GM19328 (cell line): ENCODE measurements around the gene RNF145.

Experiments used
- ATAC-seq: cut with Tn5 transposase; IDR thresholded peaks from one replicate; pipeline ENCODE4 v1.9.1; 2021; ENCODE audit warnings: mild to moderate bottlenecking, moderate library complexity; ENCODE audit not compliant: unreplicated experiment

RNF145 gene

DNA sequence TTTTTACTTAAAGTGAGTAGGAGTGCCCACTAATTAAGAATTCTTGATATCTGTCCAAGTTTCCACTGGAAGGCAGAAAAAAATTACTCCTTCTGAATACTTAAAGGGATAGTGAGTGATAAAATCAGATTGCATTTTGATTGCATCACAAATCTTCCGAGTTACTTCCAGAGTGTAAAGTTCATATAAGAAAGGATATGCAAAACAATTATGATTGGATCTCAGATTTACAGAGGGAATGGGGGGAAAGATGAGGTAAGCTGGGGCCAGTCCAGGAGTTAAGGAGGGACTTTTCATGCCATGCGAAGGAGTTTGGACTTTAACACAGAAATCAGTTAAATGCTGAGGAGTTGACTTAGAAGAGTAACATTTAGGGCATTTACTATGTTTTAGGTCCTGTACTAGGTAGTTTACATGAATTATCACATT lies 9.3 kb upstream of the RNF145 start:
- no peak for ATAC-seq

DNA sequence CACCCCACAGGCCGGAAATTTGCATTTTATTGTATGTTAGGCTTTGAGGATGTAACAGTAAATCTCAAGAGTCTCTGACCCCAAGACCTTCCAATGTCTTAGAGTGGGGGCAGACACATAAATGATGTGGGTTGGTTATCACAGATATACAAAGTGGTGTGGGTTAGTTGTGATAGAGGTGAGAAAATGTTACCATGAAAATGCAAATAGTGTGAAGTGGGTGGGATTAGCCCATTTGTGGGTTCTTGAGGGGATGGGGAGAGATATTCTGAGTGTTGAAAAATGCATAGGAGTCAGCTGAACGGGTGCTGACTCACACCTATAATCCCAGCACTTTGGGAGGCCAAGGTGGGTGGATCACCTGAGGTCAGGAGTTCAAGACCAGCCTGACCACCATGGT lies 7.9 kb upstream of the RNF145 start:
- ATAC-seq = no peak

DNA sequence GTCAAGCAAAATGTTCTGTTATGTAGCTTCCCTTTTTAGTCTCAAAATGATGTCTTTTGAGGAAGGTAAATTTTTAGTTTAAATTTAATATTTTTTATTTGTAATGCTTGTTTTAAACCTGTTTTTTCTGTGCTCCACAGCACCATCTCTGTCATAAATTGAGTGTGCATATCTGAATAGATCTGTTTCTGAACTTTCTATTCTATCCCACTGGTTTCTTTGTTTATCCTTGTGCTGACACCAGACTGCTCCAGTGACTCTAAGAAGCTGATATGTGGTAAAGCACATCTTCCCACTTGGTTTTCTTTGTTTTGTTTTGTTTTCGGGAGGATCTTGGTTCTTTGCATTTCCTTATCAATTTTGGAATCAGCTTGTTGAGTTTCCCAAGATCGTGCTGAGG lies 7.1 kb upstream of the RNF145 start:
- ATAC-seq = no peak

DNA sequence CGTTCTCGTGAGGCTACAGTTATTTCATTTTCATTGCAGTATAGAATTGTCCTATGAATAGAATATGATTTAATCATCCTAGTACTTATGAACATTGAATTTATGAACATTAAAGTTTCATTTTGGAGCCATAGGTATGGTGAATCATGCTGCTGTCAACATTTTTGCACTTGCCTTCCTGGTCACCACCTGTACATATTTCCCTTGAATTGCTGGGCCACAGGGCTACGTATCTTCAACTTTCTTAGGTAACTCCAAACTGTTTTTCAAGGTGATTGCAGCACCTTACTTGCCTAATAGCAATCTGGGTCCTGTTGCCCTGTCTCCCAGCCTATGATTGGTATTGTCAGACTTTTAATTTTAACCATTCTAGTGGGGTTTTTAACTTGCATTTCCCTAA lies 6.5 kb upstream of the RNF145 start:
- no peak for ATAC-seq

DNA sequence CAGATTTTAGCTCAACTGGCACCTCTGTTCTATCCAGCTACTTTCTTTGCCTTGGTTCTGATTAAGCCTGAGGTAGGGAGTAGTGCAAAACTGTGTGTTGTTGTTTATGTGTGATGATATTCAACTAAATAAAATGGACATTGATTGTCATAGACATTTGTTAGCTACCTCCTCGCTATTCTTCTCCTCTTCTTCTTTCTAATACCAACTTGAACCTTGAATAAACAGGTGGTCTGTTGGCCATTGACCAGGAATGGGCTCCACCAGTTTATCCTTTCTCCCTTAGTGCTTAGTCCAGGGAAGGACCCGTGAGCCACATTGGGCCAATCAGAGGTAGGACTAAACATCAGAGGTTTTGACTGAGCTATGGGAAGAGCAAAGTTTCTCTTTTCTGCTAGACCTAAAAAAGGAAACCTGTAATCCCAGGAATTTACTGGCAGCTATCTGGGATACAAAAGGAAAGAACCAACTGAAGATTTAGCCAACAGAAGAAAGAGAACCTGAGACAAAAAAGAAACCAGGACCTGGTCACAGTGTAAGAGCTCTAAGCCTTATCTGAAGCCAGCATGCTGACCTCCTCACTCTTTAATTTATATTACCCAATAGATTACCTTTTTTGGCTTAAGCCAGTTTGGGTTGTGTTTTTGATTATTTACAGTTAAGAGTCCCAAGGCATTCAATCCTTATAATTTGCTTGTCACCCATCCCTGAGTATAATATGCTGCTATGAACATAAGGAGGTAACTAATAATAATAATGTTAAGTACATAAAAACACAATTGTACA lies 5.3 kb upstream of the RNF145 start:
- no peak for ATAC-seq

DNA sequence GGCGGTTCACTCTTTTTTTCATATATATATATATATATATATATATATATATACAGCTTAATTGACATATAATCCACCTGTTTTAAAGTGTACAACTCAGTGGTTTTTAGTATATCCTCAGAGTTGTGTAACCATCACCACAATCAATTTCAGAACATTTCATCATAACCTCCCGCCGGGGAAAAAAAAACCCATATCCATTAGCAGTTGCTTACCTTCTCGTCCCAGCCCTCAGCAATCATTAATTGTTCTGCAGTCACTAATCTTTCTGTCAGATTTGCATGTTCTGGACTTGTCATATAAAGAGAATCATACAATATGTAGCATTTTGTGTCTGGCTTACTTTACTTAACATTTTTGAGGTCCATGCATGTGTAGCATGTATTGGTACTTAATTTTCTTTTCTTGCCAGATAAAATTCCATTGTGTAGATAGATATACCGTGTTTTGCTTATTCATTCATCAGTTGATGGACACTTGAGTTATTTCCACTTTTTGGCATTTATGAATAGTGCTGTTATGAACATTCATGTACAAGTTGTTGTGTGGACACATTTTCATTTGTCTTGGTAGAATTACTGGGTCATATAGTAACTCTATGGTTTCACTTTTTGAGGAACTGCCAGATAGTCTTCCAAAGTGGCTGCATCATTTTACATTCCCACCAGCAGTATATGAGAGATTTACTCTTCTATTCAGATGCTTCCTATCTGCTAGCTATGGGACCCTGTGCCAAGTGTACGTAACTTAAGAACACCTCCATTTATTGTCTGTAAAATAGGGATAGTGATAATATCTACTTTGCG lies 3.5 kb upstream of the RNF145 start:
- ATAC-seq = no peak

- no peak for ATAC-seq
Measured at GRCh38 chr5:159211729-159212174, 2.4 kb upstream of the RNF145 start.

- ATAC-seq = no peak
Measured at GRCh38 chr5:159210846-159211245, 1.5 kb upstream of the RNF145 start.

GRCh38 chr5:159210210-159210661 lies 883 bp upstream of the RNF145 start:
- ATAC-seq = no peak

DNA sequence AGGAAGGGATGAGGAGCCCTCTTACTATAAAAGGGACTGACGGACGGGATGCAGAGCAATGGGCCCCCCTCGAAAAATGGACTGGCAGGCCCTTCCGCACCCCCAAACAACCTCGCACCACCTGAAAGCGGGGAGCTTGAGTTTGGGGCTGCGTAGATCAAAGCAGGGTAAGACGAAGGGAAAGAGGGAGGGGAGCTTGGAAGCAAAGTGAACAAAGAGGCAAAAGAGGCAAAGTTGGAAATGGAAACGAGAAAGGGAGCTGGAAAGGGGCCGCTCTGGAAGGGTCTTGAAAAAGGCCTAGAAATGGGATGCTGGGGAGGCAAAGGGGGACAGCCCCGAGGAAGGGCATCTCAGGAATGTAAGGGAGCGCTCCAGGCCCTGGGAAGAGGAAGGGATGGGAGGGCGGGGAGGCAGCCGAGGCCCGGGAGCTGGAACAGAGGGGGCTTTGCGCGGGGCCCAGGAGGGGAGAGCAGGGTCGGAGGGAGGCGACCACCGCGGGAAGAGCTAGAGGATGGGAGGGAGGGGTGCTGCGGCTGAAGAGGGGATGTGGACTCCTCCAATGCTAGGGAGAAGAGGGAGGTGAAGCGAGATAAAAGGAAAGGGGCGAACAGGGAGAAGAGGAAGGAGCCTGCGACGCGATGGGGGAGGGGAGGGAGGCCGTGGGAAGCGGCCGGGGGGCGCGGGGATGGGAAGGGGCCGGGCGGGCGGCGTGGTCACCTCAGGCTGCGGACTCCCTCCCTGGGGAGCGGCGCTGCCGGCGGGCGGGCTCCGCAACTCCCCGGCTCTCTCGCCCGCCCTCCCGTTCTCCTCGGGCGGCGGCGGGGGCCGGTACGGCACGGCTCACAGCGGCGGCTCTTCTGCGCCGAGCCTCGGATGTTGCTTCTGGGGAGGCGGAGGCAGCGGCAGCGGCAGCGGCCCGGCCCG lies 577 bp downstream of the RNF145 start:
- ATAC-seq = peak; percentile 11

- peak; percentile 37 for ATAC-seq
Measured at GRCh38 chr5:159207686-159208513, 1.5 kb downstream of the RNF145 start.

DNA sequence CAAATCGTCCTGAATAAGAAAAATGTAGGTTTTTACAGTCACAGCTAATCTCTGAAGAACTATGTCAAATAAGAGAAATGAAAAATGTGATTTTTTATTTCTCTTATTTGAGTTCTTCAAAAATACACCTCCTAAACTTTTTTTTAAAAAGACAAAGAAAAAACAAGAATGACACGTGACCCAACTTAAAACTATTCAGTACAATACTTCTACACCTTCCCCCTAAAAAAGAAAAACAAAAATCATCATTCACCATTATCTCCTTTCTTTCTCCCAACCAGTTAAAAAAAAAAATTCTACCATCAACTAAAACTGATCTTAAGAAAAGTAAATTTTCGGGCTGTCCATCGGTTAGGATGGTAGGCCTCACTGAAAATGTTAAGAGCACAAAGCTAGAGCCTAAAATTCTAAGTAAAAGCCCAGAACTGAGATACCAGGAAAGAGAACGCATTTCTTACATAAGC lies 2.1 kb downstream of the RNF145 start:
- ATAC-seq = no peak

DNA sequence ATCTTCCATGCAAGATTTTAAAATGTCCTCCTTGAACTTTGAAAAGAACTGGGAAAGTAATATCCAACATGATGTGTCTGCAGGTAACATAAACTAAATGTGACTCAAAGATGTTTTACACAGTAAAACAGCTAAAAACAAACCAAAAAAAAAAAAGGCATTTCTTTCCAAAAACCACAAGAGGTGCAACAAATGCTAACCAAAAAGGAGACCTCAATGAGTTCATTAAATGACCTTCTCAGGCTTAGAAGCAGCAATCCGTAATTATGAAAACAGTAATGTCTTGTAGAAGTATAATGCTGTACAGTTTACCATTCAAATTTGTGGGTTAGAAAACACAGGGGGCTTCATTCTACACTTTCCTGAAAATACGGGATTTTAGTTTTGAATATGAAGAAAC lies 2.5 kb downstream of the RNF145 start:
- no peak for ATAC-seq

DNA sequence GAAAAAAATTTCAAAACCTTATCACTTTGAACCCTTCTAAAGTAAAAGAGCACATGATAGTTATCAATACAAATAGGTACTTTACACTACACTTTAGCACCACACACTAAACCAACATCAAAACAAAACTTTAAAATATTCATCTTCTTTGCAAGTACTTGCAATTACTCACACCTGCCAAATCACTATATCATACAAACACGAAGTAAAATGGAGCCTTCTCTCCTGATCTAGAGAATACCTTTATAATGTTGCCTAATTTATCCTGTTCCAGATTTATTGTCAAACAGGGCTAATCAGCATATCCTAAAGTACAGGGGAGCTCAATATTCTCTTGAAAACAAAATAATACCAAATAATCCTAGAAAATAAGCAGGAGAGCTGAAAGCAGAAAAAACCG lies 3.0 kb downstream of the RNF145 start:
- ATAC-seq = no peak

GRCh38 chr5:159203351-159203750 lies 6.0 kb downstream of the RNF145 start:
- no peak for ATAC-seq

DNA sequence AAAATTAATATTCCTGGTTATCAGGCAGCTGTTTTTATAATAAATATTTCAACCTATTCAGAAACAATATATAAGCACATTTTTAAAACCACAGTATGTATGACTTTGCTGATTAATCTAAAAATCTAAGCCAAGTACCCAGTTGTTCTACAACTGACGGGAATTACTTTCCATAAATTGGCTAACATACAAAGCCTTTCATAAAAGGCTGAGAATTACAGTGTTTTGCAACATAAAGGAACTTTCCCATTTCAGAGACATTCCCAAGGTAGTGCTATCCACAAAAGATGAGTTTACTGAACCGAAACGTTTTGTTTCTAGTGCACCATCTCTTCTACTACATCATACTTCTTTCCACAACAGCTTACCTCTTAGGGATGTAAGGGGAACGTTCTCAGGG lies 7.2 kb downstream of the RNF145 start:
- ATAC-seq = no peak

GRCh38 chr5:159199780-159200179 lies 9.6 kb downstream of the RNF145 start:
- ATAC-seq = no peak

GRCh38 chr5:159199225-159199624 lies 10.1 kb downstream of the RNF145 start:
- no peak for ATAC-seq

- peak; percentile 91 for ATAC-seq
Measured at GRCh38 chr5:159198063-159199036, 11.0 kb downstream of the RNF145 start.
